HepG2 (cell line): ENCODE data around the gene MCC. TPM values are rescaled to one million over a fixed set of nuclear protein-coding genes. Genes with fewer than 3 reads are reported as not detected.

Experiments used
- ATAC-seq: fragments of 200-7000 bp; cut with Tn5 transposase; 3 replicates; pipeline ENCODE4 v1.9.1; 2020; ENCODE audit warnings: mild to moderate bottlenecking, moderate library complexity
- BruUV-seq: library from RNA; stranded (reverse); fragments of 400-500 nt; replicated peaks from 2 replicates; lab custom pipeline; 2021; lab: Mats Ljungman, UMichigan
- CTCF ChIA-PET: fragments of 300-600 bp; formaldehyde crosslinking; extraction: SDS; loops from one replicate; lab custom pipeline; 2021; ENCODE audit warnings: low total read pairs, inconsistent platforms, low intra/inter-chr PET ratio; lab: Yijun Ruan, JAX
- POLR2A ChIA-PET: fragments of 350-600 bp; sonication (Branson Sonifier 250); formaldehyde crosslinking; loops from one replicate; lab custom pipeline; 2020; ENCODE audit warnings: antibody characterized with exemption, inconsistent platforms; lab: Yijun Ruan, JAX
- DNase-seq: peaks from one replicate; pipeline ENCODE4 v3.0.0-alpha.2; 2015; ENCODE audit warnings: low spot score
- FAIRE-seq: peaks from 3 replicates; lab custom pipeline; 2011; peaks lifted over from hg19 to GRCh38; lab: Jason Lieb, UNC
- H2AFZ ChIP-seq: one replicate; pipeline ENCODE4 v1.6.1; 2011; ENCODE audit warnings: low read length, inconsistent platforms
- H3K27ac ChIP-seq: fragments of 300-600 bp; 3 replicates; pipeline ENCODE4 v1.8.0; 2011; ENCODE audit warnings: mixed run types, mild to moderate bottlenecking, mixed read lengths, low read length, inconsistent platforms; ENCODE audit not compliant: insufficient read depth; ENCODE audit errors: extremely low read length
- H3K27me3 ChIP-seq, 2 experiments: fragments of 200-600 bp in 1 of 2; 2 replicates in 1 of 2; 3 replicates in 1 of 2; pipeline versions ENCODE4 v1.6.0 to v1.8.0; 2011; ENCODE audit warnings: low read length in 2 of 2, mild to moderate bottlenecking in 2 of 2, moderate library complexity in 2 of 2, inconsistent platforms in 1 of 2; ENCODE audit not compliant: insufficient read depth in 2 of 2, control insufficient read depth in 1 of 2
- H3K36me3 ChIP-seq, 2 experiments: fragments of 200-600 bp in 1 of 2; replicated peaks in 1 of 2; 2 replicates in 1 of 2; 3 replicates in 1 of 2; pipeline versions ENCODE4 v1.5.1 to v1.8.0; 2011; ENCODE audit warnings: low read length in 2 of 2, inconsistent platforms in 1 of 2; ENCODE audit not compliant: insufficient read depth in 2 of 2, control insufficient read depth in 1 of 2
- H3K4me1 ChIP-seq: 2 replicates; pipeline ENCODE4 v1.5.1; 2012; ENCODE audit warnings: low read length, inconsistent platforms; ENCODE audit not compliant: insufficient read depth
- H3K4me2 ChIP-seq: 2 replicates; pipeline ENCODE4 v1.6.0; 2011; ENCODE audit warnings: low read depth, low read length, inconsistent platforms
- H3K4me3 ChIP-seq, 3 experiments: fragments of 200-600 bp in 1 of 3; sonication (generic), shearing (Covaris generic) in 1 of 3; replicated peaks in 1 of 3; 2 replicates each; pipeline ENCODE4 v1.5.1; 2011 to 2016; ENCODE audit warnings: low read length in 3 of 3, inconsistent platforms in 2 of 3, low read depth in 2 of 3, mild to moderate bottlenecking in 2 of 3, control low read depth in 1 of 3, mixed read lengths in 1 of 3; ENCODE audit not compliant: insufficient read depth in 1 of 3
- H3K79me2 ChIP-seq: one replicate; pipeline ENCODE4 v1.6.1; 2011; ENCODE audit warnings: low read length, inconsistent platforms; ENCODE audit not compliant: insufficient read depth
- H3K9ac ChIP-seq: 2 replicates; pipeline ENCODE4 v1.6.0; 2011; ENCODE audit warnings: mild to moderate bottlenecking, low read depth, low read length, inconsistent platforms; ENCODE audit not compliant: insufficient read depth
- H3K9me3 ChIP-seq: 2 replicates; pipeline ENCODE4 v1.5.1; 2012; ENCODE audit warnings: mild to moderate bottlenecking, low read length
- H4K20me1 ChIP-seq: 2 replicates; pipeline ENCODE4 v1.6.0; 2011; ENCODE audit warnings: inconsistent platforms, mild to moderate bottlenecking, low read length, moderate library complexity; ENCODE audit not compliant: insufficient read depth
- CTCF ChIP-seq: sonication (generic); formaldehyde crosslinking; IDR thresholded peaks from 2 replicates; pipeline ENCODE4 v1.5.0; 2020; ENCODE audit warnings: mild to moderate bottlenecking, missing genetic modification reagents, moderate library complexity
- FUBP1 ChIP-seq: sonication (generic); formaldehyde crosslinking; IDR thresholded peaks from 2 replicates; pipeline ENCODE4 v1.5.1; 2020; ENCODE audit warnings: missing genetic modification reagents, mild to moderate bottlenecking, borderline replicate concordance
- GRHL1 ChIP-seq: sonication (generic); formaldehyde crosslinking; conservative IDR thresholded peaks from 2 replicates; pipeline ENCODE4 v1.8.0; 2022; ENCODE audit warnings: missing genetic modification reagents
- HMG20B ChIP-seq: conservative IDR thresholded peaks from 2 replicates; pipeline ENCODE4 v1.6.1; 2016; ENCODE audit warnings: missing genetic modification reagents, missing compliant biosample characterization
- NCOA1 ChIP-seq: sonication (generic); formaldehyde crosslinking; IDR thresholded peaks from 2 replicates; pipeline ENCODE4 v1.9.0; 2021; ENCODE audit warnings: missing genetic modification reagents
- SMARCE1 ChIP-seq: fragments of 450-650 bp; IDR thresholded peaks from 2 replicates; pipeline ENCODE4 v1.6.1; 2017; ENCODE audit warnings: borderline replicate concordance
- SOX13 ChIP-seq, 3 experiments: fragments of 450-650 bp in 1 of 3; sonication (generic) in 1 of 3; formaldehyde crosslinking in 1 of 3; IDR thresholded peaks in 2 of 3; conservative IDR thresholded peaks in 1 of 3; 2 replicates each; pipeline versions ENCODE4 v1.5.0 to v1.6.1; 2016 to 2020; ENCODE audit warnings: antibody characterized with exemption in 1 of 3, mild to moderate bottlenecking in 1 of 3, missing compliant biosample characterization in 1 of 3, missing genetic modification reagents in 1 of 3, moderate library complexity in 1 of 3
- SP5 ChIP-seq: IDR thresholded peaks from 2 replicates; pipeline ENCODE4 v1.6.1; 2016; ENCODE audit warnings: low read depth, borderline replicate concordance
- ZNF30 ChIP-seq: sonication (generic); formaldehyde crosslinking; IDR thresholded peaks from 2 replicates; pipeline ENCODE4 v1.5.0; 2020; ENCODE audit warnings: mild to moderate bottlenecking, missing genetic modification reagents
- ZNF562 ChIP-seq: sonication (generic); formaldehyde crosslinking; IDR thresholded peaks from 2 replicates; pipeline ENCODE4 v1.8.0; 2022; ENCODE audit warnings: missing genetic modification reagents, borderline replicate concordance
- ZNF770 ChIP-seq: sonication (generic); formaldehyde crosslinking; IDR thresholded peaks from 2 replicates; pipeline ENCODE4 v1.5.0; 2020; ENCODE audit warnings: mild to moderate bottlenecking, missing genetic modification reagents
- WGBS: methylation state at CpG from one replicate; pipeline ENCODE4 v1.1.6; 2017; ENCODE audit warnings: low lambda C conversion rate; 5-methylcytosine and 5-hydroxymethylcytosine counted together
- in situ Hi-C: cut with HindIII; loops from 2 replicates; pipeline ENCODE4 v1.10.0; 2017; ENCODE audit warnings: low pct_unique_long_range_greater_than_20kb; ENCODE audit not compliant: extremely low pct_ligation_motif_present
- intact Hi-C: fragments of 100-400 bp; cut with micrococcal nuclease; formaldehyde crosslinking; loops from one replicate; pipeline ENCODE4 v1.10.0; 2022; ENCODE audit not compliant: unreplicated experiment
- polyA plus RNA-seq, 8 experiments: library from polyadenylated mRNA; depleted of rRNA in 3 of 8; stranded (reverse) in 7 of 8; unstranded in 1 of 8; fragments of >200 nt; fragmentation: Illumina TruSeq in 4 of 8; extraction: Trizol in 4 of 8; gene quantifications; 2 replicates each; pipeline versions ENCODE4 v1.2.1 to v1.2.3, GENCODE V29; 2011 to 2016; ENCODE audit warnings: low read depth in 4 of 8, missing spikeins in 1 of 8, mixed read lengths in 1 of 8; ENCODE audit not compliant: insufficient read depth in 1 of 8
- total RNA-seq, 5 experiments: library from RNA; depleted of rRNA; stranded (reverse); fragments of >200 nt; fragmentation: Illumina TruSeq; extraction: Trizol; gene quantifications; 2 replicates each; pipeline ENCODE4 v1.2.3, GENCODE V29; 2016; ENCODE audit warnings: low read depth in 1 of 5
- TF ChIP-seq, protein P1 (sequence below): sonication (generic); formaldehyde crosslinking; IDR thresholded peaks from 2 replicates; pipeline ENCODE4 v1.4.0; 2020; ENCODE audit warnings: missing genetic modification reagents

The MCC gene
- total and polyA plus RNA-seq, 2 of the 13 experiments (the other 11 are each of a cell fraction or from before 2014, with no cell fraction given) = 0.55 to 2.4 TPM

DNA sequence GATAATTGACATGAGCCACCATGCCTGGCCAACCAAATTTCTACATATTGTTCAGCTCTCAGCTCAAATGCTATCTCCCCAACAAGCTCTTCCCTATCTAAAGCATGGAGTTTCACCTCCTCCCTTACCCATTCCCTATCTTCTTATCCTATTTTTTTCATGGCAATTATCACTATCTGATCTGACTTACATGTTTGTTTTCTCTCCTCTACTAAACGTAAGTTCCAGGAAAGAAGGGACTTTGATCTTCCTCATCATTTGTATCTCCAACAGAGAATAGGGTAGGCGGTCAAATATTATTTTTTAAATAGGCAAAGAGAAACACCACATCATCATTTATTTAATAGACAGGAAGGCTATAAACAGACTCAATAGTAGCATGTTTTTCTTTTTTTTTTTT is 381.4 kb downstream of the MCC start (continued):
- TF ChIP-seq GRHL1 (no peak), FUBP1 (no peak)
- TF ChIP-seq, protein P1, sequence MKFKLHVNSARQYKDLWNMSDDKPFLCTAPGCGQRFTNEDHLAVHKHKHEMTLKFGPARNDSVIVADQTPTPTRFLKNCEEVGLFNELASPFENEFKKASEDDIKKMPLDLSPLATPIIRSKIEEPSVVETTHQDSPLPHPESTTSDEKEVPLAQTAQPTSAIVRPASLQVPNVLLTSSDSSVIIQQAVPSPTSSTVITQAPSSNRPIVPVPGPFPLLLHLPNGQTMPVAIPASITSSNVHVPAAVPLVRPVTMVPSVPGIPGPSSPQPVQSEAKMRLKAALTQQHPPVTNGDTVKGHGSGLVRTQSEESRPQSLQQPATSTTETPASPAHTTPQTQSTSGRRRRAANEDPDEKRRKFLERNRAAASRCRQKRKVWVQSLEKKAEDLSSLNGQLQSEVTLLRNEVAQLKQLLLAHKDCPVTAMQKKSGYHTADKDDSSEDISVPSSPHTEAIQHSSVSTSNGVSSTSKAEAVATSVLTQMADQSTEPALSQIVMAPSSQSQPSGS (CRISPR knock-in tag) = no peak

GRCh38 chr5:113105693-113106280 is 382.5 kb downstream of the MCC start:
- Histone ChIP-seq H3K4me1 (peaks cover 6% of the 10 kb centered on the region), H3K27me3 (no peaks in the 10 kb centered on the region), H3K27ac (no peak overlapping the region), H3K4me3 (no peak overlapping the region), H3K36me3 (no peaks in the 10 kb centered on the region; a peak in 1 of 5 replicates), H2AFZ (no peak overlapping the region), H3K9me3 (no peaks in the 10 kb centered on the region), H3K4me2 (no peak overlapping the region), H3K9ac (no peak overlapping the region), H4K20me1 (no peaks in the 10 kb centered on the region), H3K79me2 (no peaks in the 10 kb centered on the region)
- POLR2A ChIA-PET = no interaction called here
- no TSS peak for BruUV-seq
- DNase-seq (no peak), FAIRE-seq (no peak), ATAC-seq (no peak)
- intact Hi-C loops (no loop called here), in situ Hi-C loops (no loop called here)
- CTCF ChIA-PET = no interaction called here
- 77% methylated on average over 5 of the region's 5 CpGs for WGBS
- TF ChIP-seq SOX13 (IDR thresholded peaks at IDR 0.05) (no peak), SOX13 (CRISPR knock-in tag; conservative IDR thresholded peaks at IDR 0.05 in 1 of 2, IDR thresholded peaks at IDR 0.05 in 1 of 2) (no peak), SMARCE1 (no peak), CTCF (no peak), ZNF30 (CRISPR knock-in tag) (no peak), HMG20B (no peak), ZNF562 (CRISPR knock-in tag) (no peak), SP5 (no peak), NCOA1 (CRISPR knock-in tag) (no peak), ZNF770 (CRISPR knock-in tag) (no peak)
